SK-N-SH (cell line): Measurements from ENCODE around the gene OR4P4. TPM values are rescaled to one million over a fixed set of nuclear protein-coding genes. Genes with fewer than 3 reads are reported as not detected.

Experiments
- CTCF ChIA-PET: fragments of 300-600, 350-600 bp; formaldehyde crosslinking; extraction: SDS; loops from one replicate; lab custom pipeline; 2021; lab: Yijun Ruan, JAX
- POLR2A ChIA-PET: fragments of 350-600 bp; sonication (Branson Sonifier 250); formaldehyde crosslinking; extraction: SDS; loops from one replicate; lab custom pipeline; 2020; ENCODE audit warnings: antibody characterized with exemption, inconsistent platforms; lab: Yijun Ruan, JAX
- DNase-seq: peaks from one replicate; pipeline ENCODE4 v3.0.0; 2012
- H2AFZ ChIP-seq: fragments of 200-600 bp; sonication (generic); 2 replicates; pipeline ENCODE4 v1.8.1; 2016; ENCODE audit warnings: antibody characterized with exemption, mild to moderate bottlenecking, low read depth
- H3F3A ChIP-seq: fragments of 200-600 bp; sonication (generic); replicated peaks from 2 replicates; pipeline ENCODE3; 2016; ENCODE audit warnings: antibody characterized with exemption, mild to moderate bottlenecking; ENCODE audit not compliant: insufficient read depth
- H3K27ac ChIP-seq, 2 experiments: fragments of 200-500 bp in 1 of 2; fragments of 200-600 bp in 1 of 2; sonication (Bioruptor generic) in 1 of 2; sonication (generic), shearing (Covaris generic) in 1 of 2; 2 replicates each; pipeline versions ENCODE4 v1.5.1 to v1.6.1; 2014 to 2016; ENCODE audit warnings: low read depth in 2 of 2, inconsistent platforms in 1 of 2, low read length in 1 of 2, mild to moderate bottlenecking in 1 of 2, mixed read lengths in 1 of 2
- H3K27me3 ChIP-seq: fragments of 200-600 bp; sonication (generic), shearing (Covaris generic); 2 replicates; pipeline ENCODE4 v1.6.1; 2016; ENCODE audit warnings: mixed run types; ENCODE audit not compliant: insufficient read depth
- H3K36me3 ChIP-seq, 2 experiments: fragments of 200-500 bp in 1 of 2; fragments of 200-600 bp in 1 of 2; sonication (Bioruptor generic) in 1 of 2; sonication (generic) in 1 of 2; replicated peaks in 1 of 2; 2 replicates each; pipeline versions ENCODE3 to v1.5.1; 2014 to 2016; ENCODE audit warnings: low read length in 1 of 2, mild to moderate bottlenecking in 1 of 2; ENCODE audit not compliant: insufficient read depth in 2 of 2, control insufficient read depth in 1 of 2
- H3K4me1 ChIP-seq, 2 experiments: fragments of 200-500 bp in 1 of 2; fragments of 200-600 bp in 1 of 2; sonication (Bioruptor generic) in 1 of 2; sonication (generic), shearing (Covaris generic) in 1 of 2; 2 replicates each; pipeline versions ENCODE4 v1.5.1 to v1.6.1; 2014 to 2016; ENCODE audit warnings: low read depth in 1 of 2, low read length in 1 of 2, mixed run types in 1 of 2; ENCODE audit not compliant: insufficient read depth in 2 of 2, control insufficient read depth in 1 of 2
- H3K4me2 ChIP-seq: fragments of 200-600 bp; sonication (generic), shearing (Covaris generic); 2 replicates; pipeline ENCODE4 v1.6.1; 2017; ENCODE audit warnings: mixed run types
- H3K4me3 ChIP-seq, 2 experiments: fragments of 200-500 bp in 1 of 2; fragments of 200-600 bp in 1 of 2; sonication (Bioruptor generic) in 1 of 2; sonication (generic), shearing (Covaris generic) in 1 of 2; 2 replicates each; pipeline versions ENCODE4 v1.5.1 to v1.8.1; 2014 to 2016; ENCODE audit warnings: low read depth in 2 of 2, inconsistent platforms in 1 of 2, low read length in 1 of 2, mild to moderate bottlenecking in 1 of 2, mixed read lengths in 1 of 2, moderate library complexity in 1 of 2
- H3K79me2 ChIP-seq: fragments of 200-600 bp; sonication (generic); 2 replicates; pipeline ENCODE4 v1.8.1; 2017; ENCODE audit warnings: mild to moderate bottlenecking; ENCODE audit not compliant: insufficient read depth
- H3K9ac ChIP-seq: fragments of 200-600 bp; sonication (generic); 2 replicates; pipeline ENCODE4 v1.6.1; 2017; ENCODE audit warnings: mixed run types
- H3K9me2 ChIP-seq: fragments of 200-600 bp; sonication (generic); 2 replicates; pipeline ENCODE4 v1.6.1; 2017; ENCODE audit warnings: mixed run types
- H3K9me3 ChIP-seq: fragments of 200-600 bp; sonication (generic); 2 replicates; pipeline ENCODE4 v1.6.1; 2017; ENCODE audit warnings: mixed run types, mild to moderate bottlenecking, moderate library complexity
- H4K20me1 ChIP-seq: fragments of 200-600 bp; sonication (generic); 2 replicates; pipeline ENCODE4 v1.6.1; 2017; ENCODE audit warnings: mild to moderate bottlenecking, mixed run types; ENCODE audit not compliant: insufficient read depth
- CHD2 ChIP-seq: fragments of 150-350 bp; IDR thresholded peaks from 2 replicates; pipeline ENCODE4 v1.6.1; 2018; ENCODE audit warnings: low read length; ENCODE audit not compliant: partially characterized antibody
- EP300 ChIP-seq, 2 experiments: IDR thresholded peaks; 2 replicates each; pipeline versions ENCODE4 v1.4.0 to v1.6.1; 2012; ENCODE audit warnings: borderline replicate concordance in 1 of 2, low read depth in 1 of 2, low read length in 1 of 2
- EZH2phosphoT487 ChIP-seq: fragments of 200-600 bp; sonication (generic); IDR thresholded peaks from 2 replicates; pipeline ENCODE4 v1.6.1; 2017; ENCODE audit warnings: low read depth, mixed run types, mild to moderate bottlenecking, antibody characterized with exemption, moderate library complexity, borderline replicate concordance
- FOXM1 ChIP-seq: IDR thresholded peaks from 2 replicates; pipeline ENCODE4 v1.4.0; 2012; ENCODE audit warnings: low read depth, mild to moderate bottlenecking
- GABPA ChIP-seq: IDR thresholded peaks from 2 replicates; pipeline ENCODE4 v1.4.0; 2012; ENCODE audit warnings: low read depth, mild to moderate bottlenecking
- NFIC ChIP-seq: IDR thresholded peaks from 2 replicates; pipeline ENCODE4 v1.4.0; 2012; ENCODE audit warnings: borderline replicate concordance
- POLR2AphosphoS5 ChIP-seq: IDR thresholded peaks from 2 replicates; pipeline ENCODE4 v1.6.1; 2012; ENCODE audit warnings: low read depth, low read length
- RCOR1 ChIP-seq: fragments of 150-350 bp; IDR thresholded peaks from 2 replicates; pipeline ENCODE4 v1.6.1; 2017; ENCODE audit warnings: antibody characterized with exemption, low read length
- RFX5 ChIP-seq: IDR thresholded peaks from 2 replicates; pipeline ENCODE4 v1.6.1; 2012; ENCODE audit warnings: mild to moderate bottlenecking, improper control_type of control experiment, low read length
- SIN3A ChIP-seq: IDR thresholded peaks from 2 replicates; pipeline ENCODE4 v1.6.1; 2012; ENCODE audit warnings: low read depth, mild to moderate bottlenecking, low read length, moderate library complexity, borderline replicate concordance
- TAF1 ChIP-seq: IDR thresholded peaks from 2 replicates; pipeline ENCODE4 v1.6.1; 2012; ENCODE audit warnings: low read depth, mild to moderate bottlenecking, low read length, moderate library complexity, borderline replicate concordance
- TEAD4 ChIP-seq: IDR thresholded peaks from 2 replicates; pipeline ENCODE4 v1.4.0; 2012; ENCODE audit warnings: mild to moderate bottlenecking, borderline replicate concordance; ENCODE audit not compliant: insufficient read depth
- WGBS: methylation state at CpG from one replicate; pipeline ENCODE4 v1.1.6; 2017; ENCODE audit warnings: low lambda C conversion rate; 5-methylcytosine and 5-hydroxymethylcytosine counted together
- polyA plus RNA-seq, 3 experiments: library from polyadenylated mRNA; depleted of rRNA; stranded (reverse); fragments of >200 nt; gene quantifications; 2 replicates each; pipeline ENCODE4 v1.2.3, GENCODE V29; 2012
- TF ChIP-seq, protein P1 (sequence below): IDR thresholded peaks from 2 replicates; pipeline ENCODE4 v1.4.0; 2012; ENCODE audit warnings: low read depth
- TF ChIP-seq, protein P2 (sequence below): fragments of 200-600 bp; sonication (generic); IDR thresholded peaks from 2 replicates; pipeline ENCODE4 v1.6.1; 2017; ENCODE audit warnings: antibody characterized with exemption, mild to moderate bottlenecking, moderate library complexity
- TF ChIP-seq, protein P3 (sequence below): IDR thresholded peaks from 2 replicates; pipeline ENCODE4; 2012
- TF ChIP-seq, protein P4 (sequence below): fragments of 150-350 bp; IDR thresholded peaks from 2 replicates; pipeline ENCODE4 v1.6.1; 2017; ENCODE audit warnings: antibody characterized with exemption, low read length, low read depth, borderline replicate concordance
- TF ChIP-seq, protein P5 (sequence below): IDR thresholded peaks from 2 replicates; pipeline ENCODE4 v1.4.0; 2012; ENCODE audit warnings: low read depth, borderline replicate concordance
- TF ChIP-seq, protein P6 (sequence below): IDR thresholded peaks from 2 replicates; pipeline ENCODE4 v1.4.0; 2012; ENCODE audit warnings: low read depth, borderline replicate concordance
- TF ChIP-seq, protein P7 (sequence below): IDR thresholded peaks from 2 replicates; pipeline ENCODE4 v1.6.1; 2012; ENCODE audit warnings: mild to moderate bottlenecking, low read depth, low read length, moderate library complexity

OR4P4 gene
- polyA plus RNA-seq, 1 of the 3 experiments (the other 2 are of a cell fraction) = not detected

DNA sequence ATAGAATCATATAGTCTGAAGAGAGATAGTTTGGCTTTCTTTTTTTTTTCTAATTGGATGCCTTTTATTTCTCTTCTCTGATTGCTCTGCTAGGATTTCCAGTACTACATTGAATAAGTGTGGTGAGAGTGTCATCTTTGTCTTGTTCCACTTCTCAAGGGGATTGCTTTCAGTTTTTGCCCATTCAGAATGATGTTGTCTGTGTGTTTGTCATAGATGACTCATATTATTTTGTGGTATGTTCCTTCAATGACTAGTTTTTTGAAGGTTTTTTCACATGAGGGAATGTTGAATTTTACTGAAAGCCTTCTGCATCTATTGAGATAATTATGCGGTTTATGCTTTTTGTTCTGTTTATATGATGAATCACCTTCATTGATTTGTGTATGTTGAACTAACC lies 10.4 kb upstream of the OR4P4 start:
- no peaks in the 10 kb centered on the region for H3K9me2 ChIP-seq
- H2AFZ ChIP-seq = no peak overlapping the region
- H4K20me1 ChIP-seq = no peaks in the 10 kb centered on the region
- H3K4me2 ChIP-seq = no peak overlapping the region
- H3F3A ChIP-seq = no peaks in the 10 kb centered on the region
- no peaks in the 10 kb centered on the region for H3K79me2 ChIP-seq
- POLR2A ChIA-PET = no interaction called here
- no peaks in the 10 kb centered on the region for H3K4me1 ChIP-seq
- H3K9ac ChIP-seq = no peak overlapping the region
- H3K9me3 ChIP-seq = 0 out of 2 replicates have a peak, but pooled peaks cover 4% of the 10 kb centered on the region
- no peak overlapping the region for H3K27ac ChIP-seq
- TF ChIP-seq, protein P1, sequence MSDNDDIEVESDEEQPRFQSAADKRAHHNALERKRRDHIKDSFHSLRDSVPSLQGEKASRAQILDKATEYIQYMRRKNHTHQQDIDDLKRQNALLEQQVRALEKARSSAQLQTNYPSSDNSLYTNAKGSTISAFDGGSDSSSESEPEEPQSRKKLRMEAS = no peak
- TF ChIP-seq, protein P2, sequence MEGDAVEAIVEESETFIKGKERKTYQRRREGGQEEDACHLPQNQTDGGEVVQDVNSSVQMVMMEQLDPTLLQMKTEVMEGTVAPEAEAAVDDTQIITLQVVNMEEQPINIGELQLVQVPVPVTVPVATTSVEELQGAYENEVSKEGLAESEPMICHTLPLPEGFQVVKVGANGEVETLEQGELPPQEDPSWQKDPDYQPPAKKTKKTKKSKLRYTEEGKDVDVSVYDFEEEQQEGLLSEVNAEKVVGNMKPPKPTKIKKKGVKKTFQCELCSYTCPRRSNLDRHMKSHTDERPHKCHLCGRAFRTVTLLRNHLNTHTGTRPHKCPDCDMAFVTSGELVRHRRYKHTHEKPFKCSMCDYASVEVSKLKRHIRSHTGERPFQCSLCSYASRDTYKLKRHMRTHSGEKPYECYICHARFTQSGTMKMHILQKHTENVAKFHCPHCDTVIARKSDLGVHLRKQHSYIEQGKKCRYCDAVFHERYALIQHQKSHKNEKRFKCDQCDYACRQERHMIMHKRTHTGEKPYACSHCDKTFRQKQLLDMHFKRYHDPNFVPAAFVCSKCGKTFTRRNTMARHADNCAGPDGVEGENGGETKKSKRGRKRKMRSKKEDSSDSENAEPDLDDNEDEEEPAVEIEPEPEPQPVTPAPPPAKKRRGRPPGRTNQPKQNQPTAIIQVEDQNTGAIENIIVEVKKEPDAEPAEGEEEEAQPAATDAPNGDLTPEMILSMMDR = no peak
- no peak for TF ChIP-seq NFIC
- no peak for TF ChIP-seq GABPA
- TF ChIP-seq EP300 (IDR thresholded peaks at IDR 0.05; ENCODE audit: borderline replicate concordance in 1 of 2, low read depth in 1 of 2, low read length in 1 of 2) = no peak
- TF ChIP-seq RFX5 = no peak
- no peak for TF ChIP-seq RCOR1
- TF ChIP-seq, protein P3, sequence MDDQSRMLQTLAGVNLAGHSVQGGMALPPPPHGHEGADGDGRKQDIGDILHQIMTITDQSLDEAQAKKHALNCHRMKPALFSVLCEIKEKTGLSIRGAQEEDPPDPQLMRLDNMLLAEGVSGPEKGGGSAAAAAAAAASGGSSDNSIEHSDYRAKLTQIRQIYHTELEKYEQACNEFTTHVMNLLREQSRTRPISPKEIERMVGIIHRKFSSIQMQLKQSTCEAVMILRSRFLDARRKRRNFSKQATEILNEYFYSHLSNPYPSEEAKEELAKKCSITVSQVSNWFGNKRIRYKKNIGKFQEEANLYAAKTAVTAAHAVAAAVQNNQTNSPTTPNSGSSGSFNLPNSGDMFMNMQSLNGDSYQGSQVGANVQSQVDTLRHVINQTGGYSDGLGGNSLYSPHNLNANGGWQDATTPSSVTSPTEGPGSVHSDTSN = no peak
- TF ChIP-seq TEAD4 = no peak
- TF ChIP-seq CHD2 = no peak
- TF ChIP-seq SIN3A = no peak
- no peak for TF ChIP-seq EZH2phosphoT487
- TF ChIP-seq, protein P4, sequence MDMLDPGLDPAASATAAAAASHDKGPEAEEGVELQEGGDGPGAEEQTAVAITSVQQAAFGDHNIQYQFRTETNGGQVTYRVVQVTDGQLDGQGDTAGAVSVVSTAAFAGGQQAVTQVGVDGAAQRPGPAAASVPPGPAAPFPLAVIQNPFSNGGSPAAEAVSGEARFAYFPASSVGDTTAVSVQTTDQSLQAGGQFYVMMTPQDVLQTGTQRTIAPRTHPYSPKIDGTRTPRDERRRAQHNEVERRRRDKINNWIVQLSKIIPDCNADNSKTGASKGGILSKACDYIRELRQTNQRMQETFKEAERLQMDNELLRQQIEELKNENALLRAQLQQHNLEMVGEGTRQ = no peak
- TF ChIP-seq, protein P5, sequence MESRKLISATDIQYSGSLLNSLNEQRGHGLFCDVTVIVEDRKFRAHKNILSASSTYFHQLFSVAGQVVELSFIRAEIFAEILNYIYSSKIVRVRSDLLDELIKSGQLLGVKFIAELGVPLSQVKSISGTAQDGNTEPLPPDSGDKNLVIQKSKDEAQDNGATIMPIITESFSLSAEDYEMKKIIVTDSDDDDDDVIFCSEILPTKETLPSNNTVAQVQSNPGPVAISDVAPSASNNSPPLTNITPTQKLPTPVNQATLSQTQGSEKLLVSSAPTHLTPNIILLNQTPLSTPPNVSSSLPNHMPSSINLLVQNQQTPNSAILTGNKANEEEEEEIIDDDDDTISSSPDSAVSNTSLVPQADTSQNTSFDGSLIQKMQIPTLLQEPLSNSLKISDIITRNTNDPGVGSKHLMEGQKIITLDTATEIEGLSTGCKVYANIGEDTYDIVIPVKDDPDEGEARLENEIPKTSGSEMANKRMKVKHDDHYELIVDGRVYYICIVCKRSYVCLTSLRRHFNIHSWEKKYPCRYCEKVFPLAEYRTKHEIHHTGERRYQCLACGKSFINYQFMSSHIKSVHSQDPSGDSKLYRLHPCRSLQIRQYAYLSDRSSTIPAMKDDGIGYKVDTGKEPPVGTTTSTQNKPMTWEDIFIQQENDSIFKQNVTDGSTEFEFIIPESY = no peak
- TF ChIP-seq, protein P6, sequence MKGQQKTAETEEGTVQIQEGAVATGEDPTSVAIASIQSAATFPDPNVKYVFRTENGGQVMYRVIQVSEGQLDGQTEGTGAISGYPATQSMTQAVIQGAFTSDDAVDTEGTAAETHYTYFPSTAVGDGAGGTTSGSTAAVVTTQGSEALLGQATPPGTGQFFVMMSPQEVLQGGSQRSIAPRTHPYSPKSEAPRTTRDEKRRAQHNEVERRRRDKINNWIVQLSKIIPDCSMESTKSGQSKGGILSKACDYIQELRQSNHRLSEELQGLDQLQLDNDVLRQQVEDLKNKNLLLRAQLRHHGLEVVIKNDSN = no peak
- TF ChIP-seq FOXM1 = no peak
- no peak for TF ChIP-seq TAF1
- TF ChIP-seq, protein P7, sequence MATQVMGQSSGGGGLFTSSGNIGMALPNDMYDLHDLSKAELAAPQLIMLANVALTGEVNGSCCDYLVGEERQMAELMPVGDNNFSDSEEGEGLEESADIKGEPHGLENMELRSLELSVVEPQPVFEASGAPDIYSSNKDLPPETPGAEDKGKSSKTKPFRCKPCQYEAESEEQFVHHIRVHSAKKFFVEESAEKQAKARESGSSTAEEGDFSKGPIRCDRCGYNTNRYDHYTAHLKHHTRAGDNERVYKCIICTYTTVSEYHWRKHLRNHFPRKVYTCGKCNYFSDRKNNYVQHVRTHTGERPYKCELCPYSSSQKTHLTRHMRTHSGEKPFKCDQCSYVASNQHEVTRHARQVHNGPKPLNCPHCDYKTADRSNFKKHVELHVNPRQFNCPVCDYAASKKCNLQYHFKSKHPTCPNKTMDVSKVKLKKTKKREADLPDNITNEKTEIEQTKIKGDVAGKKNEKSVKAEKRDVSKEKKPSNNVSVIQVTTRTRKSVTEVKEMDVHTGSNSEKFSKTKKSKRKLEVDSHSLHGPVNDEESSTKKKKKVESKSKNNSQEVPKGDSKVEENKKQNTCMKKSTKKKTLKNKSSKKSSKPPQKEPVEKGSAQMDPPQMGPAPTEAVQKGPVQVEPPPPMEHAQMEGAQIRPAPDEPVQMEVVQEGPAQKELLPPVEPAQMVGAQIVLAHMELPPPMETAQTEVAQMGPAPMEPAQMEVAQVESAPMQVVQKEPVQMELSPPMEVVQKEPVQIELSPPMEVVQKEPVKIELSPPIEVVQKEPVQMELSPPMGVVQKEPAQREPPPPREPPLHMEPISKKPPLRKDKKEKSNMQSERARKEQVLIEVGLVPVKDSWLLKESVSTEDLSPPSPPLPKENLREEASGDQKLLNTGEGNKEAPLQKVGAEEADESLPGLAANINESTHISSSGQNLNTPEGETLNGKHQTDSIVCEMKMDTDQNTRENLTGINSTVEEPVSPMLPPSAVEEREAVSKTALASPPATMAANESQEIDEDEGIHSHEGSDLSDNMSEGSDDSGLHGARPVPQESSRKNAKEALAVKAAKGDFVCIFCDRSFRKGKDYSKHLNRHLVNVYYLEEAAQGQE = no peak
- no peak for TF ChIP-seq POLR2AphosphoS5
- TF ChIP-seq, all 33 proteins: peak for 0
- CTCF ChIA-PET = no interaction called here
- DNase-seq = no peak
- no peaks in the 10 kb centered on the region for H3K36me3 ChIP-seq
- H3K4me3 ChIP-seq = no peak overlapping the region
- WGBS = 31% methylated on average over 1 of the region's 1 CpG
- no peaks in the 10 kb centered on the region for H3K27me3 ChIP-seq
